Stimulated activated CD4-positive, alpha-beta T cell treated with anti-CD3 and anti-CD28 coated beads, TNF-alpha, amount 100 ng/mL, for 1 hour (primary cell): ENCODE data around the gene IL22RA2.
"Not testable (repeated sequence)": the region's sequence is repeated elsewhere in the genome, so short reads cannot be mapped to it uniquely, and the experiment has no call there.

Experiments
- DNase-seq, 3 donors: peaks; one replicate each; pipeline ENCODE4 v3.0.0-alpha.2; 2020; ENCODE audit warnings: low read depth in 3 of 3, low spot score in 1 of 3

Gene IL22RA2

DNA sequence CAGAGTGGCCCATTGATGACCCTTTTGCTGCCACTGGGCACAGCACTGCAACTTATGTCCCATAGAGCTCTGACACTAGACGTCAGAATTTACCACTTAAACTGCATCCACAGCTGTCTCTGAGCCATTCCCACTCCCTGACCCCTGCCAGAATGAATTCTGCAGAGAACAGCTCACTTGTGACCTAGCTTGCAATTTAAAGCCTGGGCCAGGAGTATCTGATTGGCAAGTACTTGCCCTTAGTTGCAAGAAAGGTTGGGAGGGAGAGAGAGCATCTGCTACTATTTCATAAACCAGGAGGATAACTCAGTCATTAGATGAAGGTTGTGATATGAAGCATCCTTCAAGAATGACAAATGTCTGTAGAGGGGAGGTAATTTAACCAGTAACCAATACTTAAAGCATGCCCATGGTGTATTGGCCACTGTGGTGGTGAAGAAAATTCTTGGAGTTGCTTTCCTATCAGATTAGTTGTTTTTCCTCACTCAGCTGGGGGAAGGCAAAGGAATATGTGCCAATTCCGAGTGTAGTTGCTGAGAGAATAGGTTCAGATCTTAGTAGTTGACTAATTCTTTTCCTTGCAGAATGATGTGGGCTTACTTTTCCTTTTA, 46.5 kb downstream of the IL22RA2 start:
- DNase-seq, result no peak

DNA sequence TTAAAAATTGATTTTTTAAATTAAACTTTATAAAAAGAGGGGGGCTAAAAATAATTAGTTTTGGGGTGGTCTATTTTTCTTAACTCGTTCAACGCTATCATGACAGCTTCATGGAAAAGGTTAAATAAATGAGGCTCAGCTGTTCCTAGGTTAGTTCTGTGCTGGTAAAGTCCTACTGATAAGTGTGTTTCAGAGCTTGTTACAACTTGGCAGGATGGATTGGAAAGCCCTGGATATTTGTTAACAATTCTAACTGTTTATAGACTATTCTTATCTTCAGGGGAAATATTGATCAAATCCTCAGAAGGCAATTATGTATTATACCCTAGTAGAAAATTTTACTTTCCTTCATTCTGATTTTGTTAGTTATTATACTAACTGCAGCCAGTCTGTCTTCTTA, 50.4 kb downstream of the IL22RA2 start:
- DNase-seq, result no peak

DNA sequence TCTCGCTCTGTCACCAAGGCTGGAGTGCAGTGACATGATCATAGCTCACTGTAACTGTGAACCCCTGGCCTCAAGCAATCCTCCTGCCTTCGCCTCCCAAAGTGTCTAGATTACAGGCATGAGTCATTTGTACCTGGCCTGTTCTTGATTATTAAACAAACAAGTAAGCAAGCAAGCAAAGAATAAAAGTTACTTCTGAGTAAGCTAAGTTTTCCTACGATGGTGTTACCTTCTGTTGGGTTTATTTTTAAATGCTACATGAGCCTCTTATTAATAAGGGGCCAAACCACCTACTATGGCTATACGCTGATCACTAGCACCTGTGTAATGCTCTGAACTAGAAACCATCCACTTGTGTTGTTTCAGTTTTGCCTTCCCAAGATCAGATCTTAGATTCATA, 50.8 kb downstream of the IL22RA2 start:
- no peak for DNase-seq

DNA sequence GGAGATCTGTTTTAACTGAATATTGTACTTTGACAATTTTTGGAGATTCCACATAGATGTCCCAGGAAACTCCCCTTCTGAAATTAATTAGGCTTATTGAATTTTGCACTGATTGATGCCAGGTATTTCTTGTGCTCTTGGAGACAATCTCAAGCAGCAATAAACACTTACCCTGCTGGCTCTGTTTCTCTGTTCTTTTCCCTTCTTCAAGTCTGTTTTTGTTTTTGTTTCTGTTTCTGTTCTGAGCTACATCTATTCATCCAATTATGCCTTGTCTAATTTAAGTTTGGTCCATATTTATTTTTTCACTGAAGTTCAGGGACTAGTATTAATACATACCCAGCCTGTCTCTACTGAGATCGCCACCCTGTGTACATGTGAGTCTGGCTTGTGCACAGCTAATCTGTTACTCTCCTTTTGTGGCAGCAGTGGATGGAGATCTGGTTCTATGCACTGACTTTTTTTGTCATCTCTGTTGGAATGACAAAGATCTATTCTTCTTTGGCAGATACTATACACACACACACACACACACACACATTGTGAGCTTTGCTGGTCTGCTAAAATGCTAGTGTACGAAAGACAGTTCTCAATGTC, 51.9 kb downstream of the IL22RA2 start:
- no peak for DNase-seq

- no peak for DNase-seq
These were observed 52.7 kb downstream of the IL22RA2 start for GRCh38 chr6:137120748-137121147.

DNA sequence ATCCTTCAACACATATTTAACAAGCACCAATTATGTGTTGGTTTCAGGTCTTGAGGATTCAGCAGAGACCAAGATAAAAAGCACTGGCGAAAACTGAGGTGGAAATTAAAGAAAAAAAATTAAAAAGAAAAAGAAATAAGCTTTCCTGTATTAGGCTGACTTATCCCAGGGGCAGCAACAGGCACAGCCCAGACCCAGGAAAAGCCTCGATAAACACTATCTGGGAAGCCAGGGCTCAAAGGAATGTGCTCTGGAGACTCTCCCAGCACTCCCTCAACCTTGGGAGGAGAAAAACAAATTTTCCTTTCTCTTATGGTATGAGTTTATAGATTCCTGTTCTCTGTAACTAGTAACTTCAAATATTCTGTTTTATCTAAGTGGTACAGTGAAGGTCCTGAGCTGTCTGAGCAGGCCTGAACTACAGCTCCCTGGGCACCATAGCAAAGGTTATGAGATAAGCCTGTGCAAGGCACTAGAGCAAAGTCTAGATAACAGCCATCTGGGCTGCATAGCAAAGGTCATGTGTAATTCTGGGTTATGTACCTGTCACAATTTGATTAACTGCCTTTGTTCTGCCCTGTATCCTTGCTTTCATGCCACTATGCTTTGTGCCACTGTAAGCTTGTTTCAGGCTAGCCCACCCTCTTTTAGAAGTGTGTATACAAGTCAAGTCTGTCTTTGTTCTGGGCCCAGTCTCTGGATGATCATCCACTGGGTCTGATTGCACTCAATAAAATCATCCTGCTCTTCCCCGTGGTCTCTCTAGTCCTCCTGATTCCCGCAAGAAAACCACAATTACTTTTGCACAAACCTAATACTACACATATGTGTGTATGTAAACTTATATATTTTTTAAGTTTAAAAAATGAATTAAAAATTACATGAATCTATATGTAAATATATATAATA, 54.0 kb downstream of the IL22RA2 start:
- no peak for DNase-seq

GRCh38 chr6:137117581-137117980, 55.9 kb downstream of the IL22RA2 start:
- no peak for DNase-seq

DNA sequence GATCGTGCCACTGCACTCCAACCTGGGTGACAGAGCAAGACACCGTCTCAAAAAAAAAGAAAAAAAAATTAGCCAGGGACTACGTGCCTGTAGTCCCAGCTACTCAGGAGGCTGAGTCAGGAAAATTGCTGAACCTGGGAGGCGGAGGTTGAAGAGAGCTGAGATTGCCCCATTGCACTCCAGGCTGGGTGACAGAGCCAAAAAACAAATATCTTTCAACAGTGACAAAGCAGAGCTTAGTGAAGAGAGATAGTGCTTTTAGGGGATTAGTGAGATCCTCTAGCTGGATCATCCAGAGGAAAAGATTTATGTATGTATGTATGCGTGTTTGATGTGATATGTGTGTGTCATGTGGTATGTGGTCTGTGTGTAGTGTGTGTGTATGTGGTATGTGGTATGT, 56.6 kb downstream of the IL22RA2 start:
- no peak for DNase-seq

- DNase-seq, result no peak
These were observed 57.8 kb downstream of the IL22RA2 start for GRCh38 chr6:137115658-137116057.

- DNase-seq, result no peak
These were observed 61.4 kb downstream of the IL22RA2 start for GRCh38 chr6:137112067-137112355.

DNA sequence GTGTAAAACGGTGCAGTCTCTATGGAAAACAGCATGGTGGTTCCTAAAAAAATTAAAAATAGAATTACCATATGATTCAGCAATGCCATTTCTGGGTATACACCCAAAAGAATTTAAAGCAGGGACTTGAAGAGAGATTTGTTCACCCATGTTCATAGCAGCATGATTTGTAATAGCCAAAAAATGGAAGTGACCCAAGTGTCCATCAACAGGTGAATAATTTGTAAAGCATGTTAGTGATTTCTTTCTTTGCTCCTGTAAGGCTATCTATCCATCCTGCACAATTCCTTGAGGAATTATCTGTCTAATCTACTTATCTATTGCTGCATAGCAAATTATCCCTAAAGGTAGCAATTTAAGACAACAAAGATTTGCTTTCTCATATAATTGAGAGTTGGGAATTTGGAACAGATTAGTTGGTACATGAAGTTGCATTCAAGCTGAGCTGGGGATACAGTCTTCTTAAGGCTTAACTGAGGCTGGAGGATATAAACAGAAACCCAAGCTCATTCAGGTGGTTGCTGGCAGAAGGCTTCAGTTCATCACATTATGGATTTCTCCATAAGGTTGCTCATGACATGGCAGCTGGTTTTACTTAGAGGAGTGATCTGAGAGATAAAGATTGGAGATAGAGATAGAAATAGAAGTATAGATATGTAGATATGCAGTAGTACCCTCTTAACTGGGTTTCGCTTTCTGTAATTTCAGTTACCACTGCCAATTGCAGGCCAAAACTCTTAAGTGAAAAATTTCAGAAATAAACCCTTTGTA, 62.0 kb downstream of the IL22RA2 start:
- no peak for DNase-seq

- DNase-seq, result no peak
These were observed 65.7 kb downstream of the IL22RA2 start for GRCh38 chr6:137107767-137108105.

DNA sequence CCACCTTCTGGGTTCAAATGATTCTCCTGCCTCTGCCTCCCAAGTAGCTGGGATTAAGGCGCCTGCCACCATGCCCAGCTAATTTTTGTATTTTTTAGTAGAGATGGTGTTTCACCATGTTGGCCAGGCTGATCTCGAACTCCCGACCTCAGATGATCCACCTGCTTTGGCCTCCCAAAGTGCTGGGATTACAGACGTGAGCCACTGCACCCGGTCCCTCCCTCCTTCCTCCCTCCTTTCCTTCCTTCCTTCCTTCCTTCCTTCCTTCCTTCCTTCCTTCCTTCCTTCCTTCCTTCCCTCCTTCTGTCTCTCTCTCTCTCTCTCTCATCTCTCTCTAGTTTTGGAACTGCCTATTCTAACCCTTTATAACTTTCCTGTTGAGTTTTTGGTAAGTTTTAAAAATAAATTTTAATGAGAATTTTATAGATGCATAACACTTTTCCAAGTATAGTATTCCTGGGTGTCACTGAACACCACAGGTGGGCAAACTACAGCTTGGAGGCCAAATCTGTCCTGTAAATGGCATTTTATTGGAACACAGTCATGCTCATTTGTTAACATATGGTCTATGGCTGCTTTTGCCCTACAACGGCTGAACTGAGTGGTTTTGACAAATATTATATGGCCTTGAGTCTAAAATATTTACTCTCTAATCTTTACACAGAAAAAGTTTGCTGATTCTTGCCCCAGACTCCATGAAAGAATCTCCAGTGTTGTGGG, 66.2 kb downstream of the IL22RA2 start:
- DNase-seq, result not testable (repeated sequence)

DNA sequence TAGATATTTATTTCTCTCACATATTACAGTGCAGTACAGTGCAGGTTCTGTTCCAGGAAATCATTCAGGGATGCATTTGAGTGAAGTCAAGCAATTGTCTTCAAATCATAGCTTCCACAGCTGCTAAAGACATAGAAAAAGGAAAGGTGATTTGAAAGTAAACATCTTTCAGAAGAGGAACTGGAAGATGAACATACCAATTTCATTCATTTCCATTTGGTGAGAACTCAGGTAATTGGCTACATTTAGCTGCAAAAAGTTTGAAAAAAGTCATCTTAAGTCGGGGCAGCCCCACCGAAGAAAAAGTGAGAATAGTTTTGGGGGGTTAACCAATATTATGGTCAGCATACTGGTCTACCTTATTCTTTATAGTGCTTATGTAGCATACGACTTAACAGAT, 67.3 kb downstream of the IL22RA2 start:
- no peak for DNase-seq

GRCh38 chr6:137105375-137105774, 68.1 kb downstream of the IL22RA2 start:
- DNase-seq, result no peak

DNA sequence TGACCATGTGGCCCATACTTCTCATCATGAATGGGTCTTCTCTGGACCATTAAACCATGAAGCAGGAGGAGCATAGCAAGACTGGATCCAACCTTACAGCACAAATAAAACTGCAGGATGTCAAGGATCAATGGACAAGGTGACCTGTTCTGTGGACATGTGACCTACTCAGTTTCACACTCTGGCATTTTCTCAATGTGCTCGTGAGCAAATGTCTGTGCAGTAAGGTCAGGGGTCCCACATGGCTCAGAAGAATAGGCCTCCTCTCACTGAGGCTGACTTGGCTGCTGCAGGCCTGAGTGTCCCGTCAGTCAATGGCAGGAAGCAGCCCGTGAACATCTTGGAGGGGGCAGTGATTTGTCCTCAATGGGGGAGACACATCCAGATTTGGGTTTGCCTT, 68.5 kb downstream of the IL22RA2 start:
- no peak for DNase-seq

- no peak for DNase-seq
These were observed 70.5 kb downstream of the IL22RA2 start for GRCh38 chr6:137102851-137103492.

DNA sequence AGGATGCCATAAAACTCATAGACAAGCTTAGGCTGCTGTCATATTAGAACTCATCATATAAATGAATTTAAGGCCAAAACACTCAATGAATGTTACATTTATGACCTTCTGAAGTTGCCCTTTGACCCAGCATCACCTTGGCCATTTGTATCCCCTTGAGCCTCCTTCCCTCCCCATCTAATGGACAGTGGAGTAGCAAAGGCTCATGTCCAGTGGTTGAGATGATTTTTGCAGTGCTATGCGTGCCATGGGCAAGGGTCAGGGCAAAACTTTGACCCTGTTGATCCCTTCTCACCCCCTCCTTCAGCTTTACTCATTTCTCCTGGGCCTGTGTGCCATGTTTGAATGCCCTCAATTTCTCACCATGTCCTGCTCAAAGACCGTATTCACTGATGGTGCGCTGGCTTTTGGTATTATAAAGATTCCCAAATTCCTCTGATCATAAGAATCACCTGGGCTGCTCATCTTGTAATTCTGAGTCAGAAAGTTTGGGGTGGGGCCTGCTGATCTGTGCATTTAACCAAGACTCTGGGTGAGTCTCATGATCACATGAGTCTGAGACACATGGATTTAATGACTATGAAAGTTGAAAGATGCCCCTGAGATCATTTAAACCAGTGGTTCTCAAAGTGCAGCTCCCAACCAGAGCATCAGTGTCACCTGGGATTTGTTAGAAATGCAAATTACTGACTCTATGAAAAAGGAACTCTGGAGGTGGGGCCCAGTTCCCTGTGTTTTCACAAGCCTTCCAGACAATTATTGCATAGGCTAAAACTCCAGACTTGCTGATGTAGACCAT, 71.2 kb downstream of the IL22RA2 start:
- no peak for DNase-seq

DNA sequence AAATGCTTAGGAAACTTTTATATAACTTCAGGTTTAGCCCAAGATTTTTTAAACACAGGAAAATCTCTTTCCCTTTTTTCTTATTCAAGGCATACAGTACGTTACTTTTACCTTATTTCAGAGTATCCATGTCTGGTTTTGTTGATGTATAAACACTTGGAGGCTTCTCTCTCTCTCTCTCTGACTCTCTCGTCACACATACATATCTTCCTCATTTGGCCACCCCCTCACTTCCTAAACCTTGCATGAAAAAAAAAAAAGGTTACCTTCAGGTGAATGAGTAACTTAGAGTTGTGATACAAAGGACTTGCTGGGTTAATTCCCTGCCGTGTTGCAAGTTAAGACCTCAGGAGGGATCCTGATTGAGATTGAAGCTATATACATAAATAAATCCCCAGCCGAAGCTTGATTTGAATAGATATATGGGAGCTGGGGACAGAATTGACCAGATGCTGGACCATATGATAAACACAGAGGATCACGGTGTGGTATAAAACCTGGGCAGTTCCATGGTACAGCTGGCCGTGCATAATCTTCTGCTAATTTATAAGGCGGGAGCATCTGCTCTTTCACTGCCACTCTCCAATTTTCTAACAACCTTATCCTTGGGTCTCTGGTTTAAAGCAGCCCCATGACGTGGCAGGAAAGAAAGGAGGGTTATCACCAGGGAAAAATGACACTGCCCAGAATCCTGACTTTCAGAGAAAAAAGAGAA, 73.6 kb downstream of the IL22RA2 start:
- DNase-seq, result no peak
